ENCODE data around the gene OSBP.
"Not testable (repeated sequence)": the region's sequence is repeated elsewhere in the genome, so short reads cannot be mapped to it uniquely, and the experiment has no call there.

The OSBP gene

DNA sequence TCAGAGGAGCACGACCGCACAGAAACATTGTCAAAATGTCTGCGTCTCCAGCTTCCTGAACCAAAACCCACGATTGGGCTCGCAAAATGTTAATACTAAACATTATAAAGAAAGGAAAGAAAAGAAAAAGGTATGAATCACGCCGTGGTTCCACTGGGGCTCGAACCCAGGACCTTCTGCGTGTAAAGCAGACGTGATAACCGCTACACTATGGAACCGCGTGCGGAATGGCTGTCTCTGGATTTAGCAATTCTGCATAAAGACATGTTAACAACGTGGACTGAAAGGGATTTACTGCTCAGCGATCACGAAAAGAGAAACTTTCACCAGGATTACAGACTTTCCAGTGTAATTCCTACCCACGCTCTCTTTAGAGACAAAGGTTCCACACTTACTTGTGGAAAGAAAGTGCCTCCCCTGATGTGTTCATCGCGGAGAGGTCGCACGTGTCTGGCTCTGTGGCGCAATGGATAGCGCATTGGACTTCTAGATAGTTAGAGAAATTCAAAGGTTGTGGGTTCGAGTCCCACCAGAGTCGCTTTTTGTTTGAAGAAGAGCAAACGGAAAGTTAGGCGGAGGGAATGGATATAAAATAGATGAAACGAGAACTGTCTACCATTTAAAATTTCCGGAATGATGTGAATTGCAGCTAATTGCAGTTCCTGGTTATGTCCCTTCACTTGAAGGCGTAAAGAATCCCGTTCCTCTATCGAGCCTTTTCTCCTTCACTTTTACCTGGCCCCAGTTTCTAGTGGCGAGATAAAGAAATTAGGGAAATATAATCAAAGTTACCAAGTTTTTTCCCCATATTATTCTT lies 64.5 kb downstream of the OSBP start:
- peak; percentile 97 for DNase-seq

DNA sequence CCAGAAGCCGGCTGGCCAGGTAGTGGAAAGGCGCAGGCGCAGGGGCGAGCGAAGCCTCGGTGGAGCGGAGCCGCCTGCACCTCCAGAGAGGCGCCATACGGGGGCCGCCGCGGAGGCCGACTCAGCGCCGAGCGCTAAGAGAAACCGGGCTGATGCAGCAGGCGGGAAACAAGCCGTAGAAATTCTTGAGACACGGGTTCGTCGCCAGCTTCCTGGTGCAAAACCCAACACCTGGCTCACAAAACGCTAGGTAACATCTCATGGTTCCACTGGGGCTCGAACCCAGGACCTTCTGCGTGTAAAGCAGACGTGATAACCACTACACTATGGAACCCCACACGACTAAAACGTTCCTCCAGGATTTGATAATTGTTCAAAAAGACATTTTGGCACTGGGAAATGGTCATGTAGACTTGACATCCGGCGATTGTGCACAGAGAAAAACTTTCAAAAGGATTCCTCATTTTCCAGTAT lies 65.2 kb downstream of the OSBP start:
- peak; percentile 98 for DNase-seq

DNA sequence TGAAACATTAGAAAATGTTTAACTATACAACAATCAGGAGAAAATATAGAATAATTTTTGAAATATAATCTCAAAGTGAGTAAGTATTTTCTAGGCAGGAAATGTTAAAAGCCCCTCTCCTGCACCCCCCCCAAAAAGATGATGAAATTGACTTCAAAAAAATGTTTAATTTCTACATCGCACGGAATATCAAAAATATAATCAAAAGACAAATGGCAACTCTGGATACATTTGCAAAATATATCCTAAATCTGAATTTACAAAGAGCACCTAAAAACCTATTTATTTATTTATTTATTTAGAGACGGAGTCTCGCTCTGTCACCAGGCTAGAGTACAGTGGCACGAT lies 67.3 kb downstream of the OSBP start:
- no peak for DNase-seq

GRCh38 chr11:59547605-59548308 lies 67.8 kb downstream of the OSBP start:
- DNase-seq, result not testable (repeated sequence)

- no peak for DNase-seq
Measured at GRCh38 chr11:59545179-59546020, 70.2 kb downstream of the OSBP start.

DNA sequence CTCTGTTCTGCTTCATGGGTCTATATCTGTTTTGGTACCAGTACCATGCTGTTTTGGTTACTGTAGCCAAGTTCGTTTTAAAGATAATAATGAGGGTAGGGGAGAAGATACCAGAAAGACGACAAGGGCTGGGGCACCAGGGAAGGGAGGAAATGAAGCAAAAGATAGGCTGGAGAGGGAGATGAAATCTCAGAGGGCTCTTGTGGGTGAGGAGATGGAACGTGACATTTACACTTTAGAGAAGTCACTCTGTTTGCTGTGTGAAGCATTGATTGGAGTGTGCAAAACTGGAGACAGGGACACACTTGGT lies 70.8 kb downstream of the OSBP start:
- no peak for DNase-seq

- DNase-seq, result not testable (repeated sequence)
Measured at GRCh38 chr11:59543713-59544112, 71.9 kb downstream of the OSBP start.

GRCh38 chr11:59542142-59542810 lies 73.3 kb downstream of the OSBP start:
- no peak for DNase-seq

DNA sequence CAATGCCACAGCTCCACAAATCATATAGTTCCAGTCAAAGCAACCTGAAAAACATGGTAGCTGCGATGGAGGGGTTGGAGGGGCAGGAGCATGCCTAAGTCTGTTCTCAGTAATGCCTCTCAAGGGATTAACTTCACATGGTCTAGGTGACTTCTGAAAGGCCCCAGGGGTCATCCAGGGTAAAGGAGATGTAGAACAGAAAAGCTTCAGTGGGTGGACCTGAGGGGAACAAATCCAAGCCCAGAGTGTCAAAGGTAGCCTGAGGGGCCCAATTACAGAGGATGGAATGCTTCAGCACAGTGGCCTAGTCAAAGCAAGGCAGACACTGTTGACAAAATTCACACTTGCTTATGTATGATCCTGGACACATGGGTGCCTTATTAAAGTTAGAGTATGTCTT lies 80.9 kb downstream of the OSBP start:
- no peak for DNase-seq

- no peak for DNase-seq
Measured at GRCh38 chr11:59532620-59533019, 83.0 kb downstream of the OSBP start.

- peak; percentile 82 for DNase-seq
Measured at GRCh38 chr11:59528711-59529110, 86.9 kb downstream of the OSBP start.
